PC-3 (cell line): ENCODE measurements around the gene EPHB2. TPM values are rescaled to one million over a fixed set of nuclear protein-coding genes. Genes with fewer than 3 reads are reported as not detected.

Experiments used
- ATAC-seq: fragments of 200-7000 bp; cut with Tn5 transposase; 2 replicates; pipeline ENCODE4 v1.9.1; 2020; ENCODE audit warnings: mild to moderate bottlenecking, moderate library complexity
- BruUV-seq: library from RNA; stranded (reverse); fragments of 400-500 nt; replicated peaks from 2 replicates; lab custom pipeline; 2021; lab: Mats Ljungman, UMichigan
- CTCF ChIA-PET: fragments of 300-600 bp; sonication (Branson Sonifier 250); formaldehyde crosslinking; loops from one replicate; lab custom pipeline; 2022; ENCODE audit warnings: antibody characterized with exemption; lab: Charles Lee
- POLR2A ChIA-PET: fragments of 300-600 bp; sonication (Branson Sonifier 250); formaldehyde crosslinking; loops from one replicate; lab custom pipeline; 2022; ENCODE audit warnings: antibody characterized with exemption; ENCODE audit not compliant: unreplicated experiment; lab: Charles Lee
- DNase-seq: peaks from one replicate; pipeline ENCODE4 v3.0.0-alpha.2; 2015
- H2AFZ ChIP-seq: fragments of 300-600 bp; sonication (generic); 2 replicates; pipeline ENCODE4 v1.6.0; 2016; ENCODE audit warnings: antibody characterized with exemption, low read length
- H3F3A ChIP-seq: fragments of 300-600 bp; sonication (generic); one replicate; pipeline ENCODE4 v1.6.0; 2017; ENCODE audit warnings: antibody characterized with exemption, low read length, control low read depth, mild to moderate bottlenecking; ENCODE audit not compliant: unreplicated experiment
- H3K27ac ChIP-seq: fragments of 300-600 bp; sonication (generic); 2 replicates; pipeline ENCODE4 v1.5.1; 2016; ENCODE audit warnings: mild to moderate bottlenecking, low read length
- H3K27me3 ChIP-seq: fragments of 300-600 bp; sonication (generic); 2 replicates; pipeline ENCODE4 v1.6.1; 2016; ENCODE audit warnings: low read length, mixed read lengths
- H3K36me3 ChIP-seq: fragments of 300-600 bp; sonication (generic); 2 replicates; pipeline ENCODE4 v1.6.1; 2016; ENCODE audit warnings: low read depth, mixed run types, low read length, mixed read lengths
- H3K4me1 ChIP-seq: fragments of 300-600 bp; sonication (generic); 2 replicates; pipeline ENCODE4 v1.5.1; 2016; ENCODE audit warnings: low read length; ENCODE audit not compliant: insufficient read depth
- H3K4me2 ChIP-seq: fragments of 300-600 bp; sonication (generic); 2 replicates; pipeline ENCODE4 v1.6.0; 2016; ENCODE audit warnings: low read length
- H3K4me3 ChIP-seq: fragments of 300-600 bp; sonication (generic); 2 replicates; pipeline ENCODE4 v1.5.1; 2016; ENCODE audit warnings: mild to moderate bottlenecking, low read length, mixed read lengths
- H3K79me2 ChIP-seq: fragments of 300-600 bp; sonication (generic); 2 replicates; pipeline ENCODE4 v1.6.1; 2017; ENCODE audit warnings: low read length, mixed read lengths
- H3K9ac ChIP-seq: fragments of 300-600 bp; sonication (generic); 2 replicates; pipeline ENCODE4 v1.6.0; 2016; ENCODE audit warnings: mild to moderate bottlenecking, low read length
- H3K9me2 ChIP-seq: fragments of 300-600 bp; sonication (generic); replicated peaks from 2 replicates; pipeline ENCODE4 v1.6.1; 2016; ENCODE audit warnings: mixed run types, low read length, mixed read lengths
- H3K9me3 ChIP-seq: fragments of 300-600 bp; sonication (generic); 2 replicates; pipeline ENCODE4 v1.6.1; 2016; ENCODE audit warnings: low read length, mixed read lengths
- H4K20me1 ChIP-seq: fragments of 300-600 bp; sonication (generic); 2 replicates; pipeline ENCODE4 v1.6.1; 2016; ENCODE audit warnings: low read length, mixed read lengths
- EZH2 ChIP-seq: fragments of 300-600 bp; sonication (generic); IDR thresholded peaks from one replicate; pipeline ENCODE4 v1.6.1; 2017; ENCODE audit warnings: antibody characterized with exemption, mild to moderate bottlenecking, low read length; ENCODE audit not compliant: unreplicated experiment
- EZH2phosphoT487 ChIP-seq: fragments of 300-600 bp; sonication (generic); IDR thresholded peaks from 2 replicates; pipeline ENCODE4 v1.6.1; 2018; ENCODE audit warnings: mild to moderate bottlenecking, antibody characterized with exemption, low read length, borderline replicate concordance
- intact Hi-C: fragments of 100-400 bp; cut with micrococcal nuclease; formaldehyde crosslinking; loops from 2 replicates; pipeline ENCODE4 v1.9.0; 2023
- total RNA-seq: library from RNA; depleted of rRNA; stranded (reverse); fragments of >200 nt; gene quantifications from 2 replicates; pipeline ENCODE4 v1.2.3, GENCODE V29; 2014
- TF ChIP-seq, protein P1 (sequence below): fragments of 300-600 bp; sonication (generic); conservative IDR thresholded peaks from 2 replicates; pipeline ENCODE4 v1.5.1; 2017; ENCODE audit warnings: antibody characterized with exemption, low read depth, mild to moderate bottlenecking, low read length

EPHB2 gene
- total RNA-seq, 1 experiment from 2014 or later: 23.2 TPM

DNA sequence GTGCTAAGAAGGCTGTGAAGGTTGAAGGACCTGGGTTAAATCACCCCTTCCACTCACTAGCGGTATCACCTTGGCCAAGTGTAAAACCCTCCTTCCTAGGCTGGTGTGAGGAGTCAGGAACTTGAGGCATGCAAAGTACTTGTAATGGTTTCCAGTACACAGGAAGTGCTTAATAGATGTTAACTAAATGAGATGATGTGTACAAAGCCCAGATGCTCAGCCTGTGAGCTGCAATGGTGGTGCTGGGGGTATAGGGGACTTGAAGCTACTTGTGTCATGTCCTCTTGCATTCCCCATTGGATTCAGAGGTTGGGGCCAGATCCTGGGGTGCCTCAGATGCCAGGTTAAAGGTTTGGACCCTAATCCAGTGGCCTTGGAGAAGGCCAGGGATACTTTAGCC lies 75.5 kb downstream of the EPHB2 start:
- no TSS peak for BruUV-seq
- no peaks in the 10 kb centered on the region for H3K79me2 ChIP-seq
- H2AFZ ChIP-seq: no peak overlapping the region
- no peaks in the 10 kb centered on the region for H3K9me3 ChIP-seq
- no peaks in the 10 kb centered on the region for H3K9me2 ChIP-seq
- no peaks in the 10 kb centered on the region for H3K36me3 ChIP-seq
- no peak overlapping the region for H3K27ac ChIP-seq
- no peak for DNase-seq
- CTCF ChIA-PET: interaction anchor here (0.8 kb wide), 1 partner anchor 12 kb away, joined by 3 read pairs; no protein-coding TSS in a partner anchor
- POLR2A ChIA-PET: no interaction called here
- H3K9ac ChIP-seq: no peak overlapping the region
- H3K4me2 ChIP-seq: no peak overlapping the region
- no peaks in the 10 kb centered on the region for H4K20me1 ChIP-seq
- no peaks in the 10 kb centered on the region for H3K27me3 ChIP-seq
- TF ChIP-seq EZH2phosphoT487: no peak
- no peak for TF ChIP-seq EZH2
- TF ChIP-seq, protein P1, sequence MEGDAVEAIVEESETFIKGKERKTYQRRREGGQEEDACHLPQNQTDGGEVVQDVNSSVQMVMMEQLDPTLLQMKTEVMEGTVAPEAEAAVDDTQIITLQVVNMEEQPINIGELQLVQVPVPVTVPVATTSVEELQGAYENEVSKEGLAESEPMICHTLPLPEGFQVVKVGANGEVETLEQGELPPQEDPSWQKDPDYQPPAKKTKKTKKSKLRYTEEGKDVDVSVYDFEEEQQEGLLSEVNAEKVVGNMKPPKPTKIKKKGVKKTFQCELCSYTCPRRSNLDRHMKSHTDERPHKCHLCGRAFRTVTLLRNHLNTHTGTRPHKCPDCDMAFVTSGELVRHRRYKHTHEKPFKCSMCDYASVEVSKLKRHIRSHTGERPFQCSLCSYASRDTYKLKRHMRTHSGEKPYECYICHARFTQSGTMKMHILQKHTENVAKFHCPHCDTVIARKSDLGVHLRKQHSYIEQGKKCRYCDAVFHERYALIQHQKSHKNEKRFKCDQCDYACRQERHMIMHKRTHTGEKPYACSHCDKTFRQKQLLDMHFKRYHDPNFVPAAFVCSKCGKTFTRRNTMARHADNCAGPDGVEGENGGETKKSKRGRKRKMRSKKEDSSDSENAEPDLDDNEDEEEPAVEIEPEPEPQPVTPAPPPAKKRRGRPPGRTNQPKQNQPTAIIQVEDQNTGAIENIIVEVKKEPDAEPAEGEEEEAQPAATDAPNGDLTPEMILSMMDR: no peak
- intact Hi-C loops: no loop called here
- H3F3A ChIP-seq: no peaks in the 10 kb centered on the region
- ATAC-seq: no peak
- no peaks in the 10 kb centered on the region for H3K4me1 ChIP-seq
- no peak overlapping the region for H3K4me3 ChIP-seq

GRCh38 chr1:22786719-22787489 lies 76.3 kb downstream of the EPHB2 start:
- no peaks in the 10 kb centered on the region for H3K36me3 ChIP-seq
- H3F3A ChIP-seq: no peaks in the 10 kb centered on the region
- no peak overlapping the region for H3K4me2 ChIP-seq
- no peaks in the 10 kb centered on the region for H3K9me2 ChIP-seq
- no TSS peak for BruUV-seq
- no peaks in the 10 kb centered on the region for H4K20me1 ChIP-seq
- ChIA-PET CTCF (interaction anchor here (0.8 kb wide), 1 partner anchor 11 kb away, joined by 3 read pairs; no protein-coding TSS in a partner anchor), POLR2A (no interaction called here)
- no peak overlapping the region for H3K27ac ChIP-seq
- no peak overlapping the region for H3K4me3 ChIP-seq
- intact Hi-C loops: no loop called here
- DNase-seq: no peak
- no peaks in the 10 kb centered on the region for H3K27me3 ChIP-seq
- no peaks in the 10 kb centered on the region for H3K4me1 ChIP-seq
- no peak for TF ChIP-seq EZH2phosphoT487
- TF ChIP-seq, protein P1: no peak
- H3K9me3 ChIP-seq: no peaks in the 10 kb centered on the region
- no peaks in the 10 kb centered on the region for H3K79me2 ChIP-seq
- no peak overlapping the region for H2AFZ ChIP-seq
- ATAC-seq: no peak
- H3K9ac ChIP-seq: no peak overlapping the region

DNA sequence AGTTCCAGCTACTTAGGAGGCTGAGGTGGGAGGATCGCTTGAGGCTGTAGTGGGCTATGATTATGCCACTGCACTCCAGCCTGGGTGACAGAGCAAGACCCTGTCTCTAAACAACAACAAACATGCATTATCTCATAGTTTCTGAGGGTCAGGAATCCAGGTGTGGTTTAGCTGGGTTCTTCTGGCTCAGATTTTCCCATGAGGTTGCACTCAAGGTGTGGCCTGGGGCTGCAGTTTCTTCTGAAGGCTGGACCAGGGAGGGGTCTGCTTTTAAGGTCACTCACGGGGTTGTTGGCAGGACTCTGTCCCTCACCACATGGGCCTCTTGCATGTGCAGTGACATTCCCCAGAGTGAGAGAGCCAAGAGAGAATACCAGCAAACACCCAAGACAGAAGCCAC lies 77.0 kb downstream of the EPHB2 start:
- Histone ChIP-seq H4K20me1 (no peaks in the 10 kb centered on the region), H3K4me3 (no peak overlapping the region), H3K4me1 (no peaks in the 10 kb centered on the region), H3K4me2 (no peak overlapping the region), H3K27ac (no peak overlapping the region), H3K79me2 (no peaks in the 10 kb centered on the region), H3F3A (no peaks in the 10 kb centered on the region), H2AFZ (no peak overlapping the region), H3K36me3 (no peaks in the 10 kb centered on the region), H3K9me3 (no peaks in the 10 kb centered on the region), H3K9me2 (no peaks in the 10 kb centered on the region), H3K9ac (no peak overlapping the region), H3K27me3 (no peaks in the 10 kb centered on the region)
- TF ChIP-seq EZH2phosphoT487 (no peak), EZH2 (no peak)
- TF ChIP-seq, protein P1: no peak
- CTCF ChIA-PET: no interaction called here
- BruUV-seq: no TSS peak
- no peak for ATAC-seq
- POLR2A ChIA-PET: no interaction called here
- intact Hi-C loops: no loop called here
- DNase-seq: no peak
